Neural progenitor cell (in vitro differentiated cells): Measurements from ENCODE around the gene ZNF366. TPM values are rescaled to one million over a fixed set of nuclear protein-coding genes. Genes with fewer than 3 reads are reported as not detected.

Experiments used
- DNase-seq: peaks from one replicate; pipeline ENCODE4 v3.0.0-alpha.2; 2016; ENCODE audit warnings: low spot score
- H2AFZ ChIP-seq: fragments of 200-600 bp; sonication (generic); replicated peaks from 2 replicates; pipeline ENCODE4 v1.6.1; 2016; ENCODE audit warnings: antibody characterized with exemption
- H3F3A ChIP-seq: fragments of 200-600 bp; sonication (generic); 2 replicates; pipeline ENCODE4 v1.6.1; 2016; ENCODE audit warnings: antibody characterized with exemption, low read depth
- H3K27ac ChIP-seq: fragments of 200-600 bp; sonication (generic); 2 replicates; pipeline ENCODE4 v1.5.1; 2016; ENCODE audit warnings: mild to moderate bottlenecking
- H3K27me3 ChIP-seq: fragments of 200-600 bp; sonication (generic); 2 replicates; pipeline ENCODE4 v1.6.1; 2016; ENCODE audit warnings: mild to moderate bottlenecking, moderate library complexity
- H3K36me3 ChIP-seq: fragments of 200-600 bp; sonication (generic); 2 replicates; pipeline ENCODE4 v1.5.1; 2016
- H3K4me1 ChIP-seq: fragments of 200-600 bp; sonication (generic); 2 replicates; pipeline ENCODE4 v1.6.1; 2016; ENCODE audit warnings: mixed run types
- H3K4me2 ChIP-seq: fragments of 200-600 bp; sonication (generic); 2 replicates; pipeline ENCODE4 v1.6.1; 2016
- H3K4me3 ChIP-seq: fragments of 200-600 bp; sonication (generic); 2 replicates; pipeline ENCODE4 v1.5.1; 2016
- H3K79me2 ChIP-seq: fragments of 200-600 bp; sonication (generic); 2 replicates; pipeline ENCODE4 v1.6.1; 2016; ENCODE audit warnings: low read depth
- H3K9ac ChIP-seq: fragments of 200-600 bp; sonication (generic); 2 replicates; pipeline ENCODE4 v1.6.1; 2016
- H3K9me3 ChIP-seq: fragments of 200-600 bp; sonication (generic); 2 replicates; pipeline ENCODE4 v1.5.1; 2016; ENCODE audit warnings: low read depth
- H4K20me1 ChIP-seq: fragments of 200-600 bp; sonication (generic); 2 replicates; pipeline ENCODE4 v1.6.1; 2016; ENCODE audit warnings: low read depth
- H3K27ac Mint-ChIP-seq: 3 replicates; pipeline ENCODE4 v1.8.0; 2021; ENCODE audit warnings: mixed read lengths
- H3K27me3 Mint-ChIP-seq: 2 replicates; pipeline ENCODE4 v1.8.0; 2022; ENCODE audit warnings: low read depth, mild to moderate bottlenecking, inconsistent platforms, moderate library complexity, mixed read lengths; ENCODE audit not compliant: insufficient read depth
- H3K36me3 Mint-ChIP-seq: 3 replicates; pipeline ENCODE4 v1.8.0; 2021; ENCODE audit warnings: mixed read lengths
- H3K4me1 Mint-ChIP-seq: 3 replicates; pipeline ENCODE4 v1.8.0; 2021; ENCODE audit warnings: mixed read lengths
- H3K4me3 Mint-ChIP-seq: 3 replicates; pipeline ENCODE4 v1.8.0; 2021; ENCODE audit warnings: mild to moderate bottlenecking, moderate library complexity, mixed read lengths
- H3K9me3 Mint-ChIP-seq: 3 replicates; pipeline ENCODE4 v1.8.0; 2020; ENCODE audit warnings: mixed read lengths
- EZH2 ChIP-seq: fragments of 200-600 bp; sonication (generic); IDR thresholded peaks from 2 replicates; pipeline ENCODE4 v1.6.1; 2017; ENCODE audit warnings: antibody characterized with exemption, mild to moderate bottlenecking, moderate library complexity
- EZH2phosphoT487 ChIP-seq: fragments of 200-600 bp; sonication (generic); IDR thresholded peaks from 2 replicates; pipeline ENCODE4 v1.6.1; 2017; ENCODE audit warnings: antibody characterized with exemption
- total RNA-seq: library from RNA; depleted of rRNA; stranded (reverse); fragments of >200 nt; gene quantifications from 2 replicates; pipeline ENCODE4 v1.2.3, GENCODE V29; 2015; ENCODE audit warnings: low replicate concordance
- TF ChIP-seq, protein P1 (sequence below): fragments of 200-600 bp; sonication (generic); IDR thresholded peaks from 2 replicates; pipeline ENCODE4 v1.5.1; 2017; ENCODE audit warnings: antibody characterized with exemption, mild to moderate bottlenecking

Gene ZNF366
- total RNA-seq, 1 donor from 2014 or later: not detected

GRCh38 chr5:72454996-72455395 is 52.2 kb downstream of the ZNF366 start:
- H3K27me3 Mint-ChIP-seq: peaks cover 13% of the 10 kb centered on the region
- H3F3A ChIP-seq: no peaks in the 10 kb centered on the region
- no peaks in the 10 kb centered on the region for H3K9me3 ChIP-seq
- no peak overlapping the region for H3K4me2 ChIP-seq
- peak overlapping the region; percentile 90 for H3K27ac Mint-ChIP-seq
- peaks cover 71% of the 10 kb centered on the region for H3K4me1 Mint-ChIP-seq
- H3K9ac ChIP-seq: no peak overlapping the region
- no peak for DNase-seq
- TF ChIP-seq EZH2 (no peak), EZH2phosphoT487 (no peak)
- TF ChIP-seq, protein P1, sequence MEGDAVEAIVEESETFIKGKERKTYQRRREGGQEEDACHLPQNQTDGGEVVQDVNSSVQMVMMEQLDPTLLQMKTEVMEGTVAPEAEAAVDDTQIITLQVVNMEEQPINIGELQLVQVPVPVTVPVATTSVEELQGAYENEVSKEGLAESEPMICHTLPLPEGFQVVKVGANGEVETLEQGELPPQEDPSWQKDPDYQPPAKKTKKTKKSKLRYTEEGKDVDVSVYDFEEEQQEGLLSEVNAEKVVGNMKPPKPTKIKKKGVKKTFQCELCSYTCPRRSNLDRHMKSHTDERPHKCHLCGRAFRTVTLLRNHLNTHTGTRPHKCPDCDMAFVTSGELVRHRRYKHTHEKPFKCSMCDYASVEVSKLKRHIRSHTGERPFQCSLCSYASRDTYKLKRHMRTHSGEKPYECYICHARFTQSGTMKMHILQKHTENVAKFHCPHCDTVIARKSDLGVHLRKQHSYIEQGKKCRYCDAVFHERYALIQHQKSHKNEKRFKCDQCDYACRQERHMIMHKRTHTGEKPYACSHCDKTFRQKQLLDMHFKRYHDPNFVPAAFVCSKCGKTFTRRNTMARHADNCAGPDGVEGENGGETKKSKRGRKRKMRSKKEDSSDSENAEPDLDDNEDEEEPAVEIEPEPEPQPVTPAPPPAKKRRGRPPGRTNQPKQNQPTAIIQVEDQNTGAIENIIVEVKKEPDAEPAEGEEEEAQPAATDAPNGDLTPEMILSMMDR: no peak
- peaks cover 19% of the 10 kb centered on the region for H3K4me1 ChIP-seq
- no peak overlapping the region for H3K27ac ChIP-seq
- H3K27me3 ChIP-seq: no peaks in the 10 kb centered on the region
- H4K20me1 ChIP-seq: no peaks in the 10 kb centered on the region
- H3K9me3 Mint-ChIP-seq: peaks cover 7% of the 10 kb centered on the region
- no peak overlapping the region for H2AFZ ChIP-seq
- H3K36me3 Mint-ChIP-seq: peaks cover 3% of the 10 kb centered on the region
- no peak overlapping the region for H3K4me3 ChIP-seq
- H3K36me3 ChIP-seq: no peaks in the 10 kb centered on the region
- no peak overlapping the region for H3K4me3 Mint-ChIP-seq
- H3K79me2 ChIP-seq: no peaks in the 10 kb centered on the region

- H3K27ac Mint-ChIP-seq: peak overlapping the region; percentile 100
- peaks cover 68% of the 10 kb centered on the region for H3K4me1 Mint-ChIP-seq
- Histone ChIP-seq H2AFZ (no peak overlapping the region), H3K9me3 (no peaks in the 10 kb centered on the region), H3K4me2 (no peak overlapping the region), H4K20me1 (no peaks in the 10 kb centered on the region), H3K36me3 (no peaks in the 10 kb centered on the region), H3K27ac (no peak overlapping the region), H3K79me2 (no peaks in the 10 kb centered on the region), H3K4me3 (no peak overlapping the region), H3K9ac (no peak overlapping the region), H3F3A (no peaks in the 10 kb centered on the region), H3K4me1 (peaks cover 19% of the 10 kb centered on the region), H3K27me3 (no peaks in the 10 kb centered on the region)
- H3K36me3 Mint-ChIP-seq: peaks cover 6% of the 10 kb centered on the region
- no peak for DNase-seq
- TF ChIP-seq EZH2 (no peak), EZH2phosphoT487 (no peak)
- TF ChIP-seq, protein P1: no peak
- peaks cover 7% of the 10 kb centered on the region for H3K9me3 Mint-ChIP-seq
- peaks cover 13% of the 10 kb centered on the region for H3K27me3 Mint-ChIP-seq
- H3K4me3 Mint-ChIP-seq: peak overlapping the region; percentile 25
These were observed 53.9 kb downstream of the ZNF366 start for GRCh38 chr5:72453246-72453775.

GRCh38 chr5:72452515-72453245 is 54.5 kb downstream of the ZNF366 start:
- Histone ChIP-seq H3K79me2 (no peaks in the 10 kb centered on the region), H3K36me3 (no peaks in the 10 kb centered on the region), H3K9ac (no peak overlapping the region), H3K9me3 (no peaks in the 10 kb centered on the region), H3F3A (no peaks in the 10 kb centered on the region), H3K4me1 (peaks cover 19% of the 10 kb centered on the region), H3K27me3 (no peaks in the 10 kb centered on the region), H3K27ac (no peak overlapping the region), H2AFZ (peak overlapping the region; percentile 100), H3K4me3 (no peak overlapping the region), H4K20me1 (no peaks in the 10 kb centered on the region), H3K4me2 (peak overlapping the region; percentile 43)
- Mint-ChIP-seq H3K36me3 (peaks cover 6% of the 10 kb centered on the region), H3K9me3 (peaks cover 7% of the 10 kb centered on the region), H3K27me3 (peaks cover 11% of the 10 kb centered on the region), H3K4me3 (peak overlapping the region; percentile 33), H3K27ac (peak overlapping the region; percentile 100), H3K4me1 (peaks cover 68% of the 10 kb centered on the region)
- DNase-seq: no peak
- no peak for TF ChIP-seq EZH2phosphoT487
- TF ChIP-seq, protein P1: no peak
- TF ChIP-seq EZH2: no peak
